ENCODE data around the gene GFI1B. TPM values are rescaled to one million over a fixed set of nuclear protein-coding genes. Genes with fewer than 3 reads are reported as not detected.

Gene GFI1B
- total RNA-seq, 1 donor from 2014 or later = not detected

GRCh38 chr9:133029994-133030316 lies 51.5 kb downstream of the GFI1B start:
- Histone ChIP-seq H4K20me1 (ENCODE audit: low read depth) (peaks cover 37% of the 10 kb centered on the region), H3F3A (ENCODE audit: low read depth) (no peaks in the 10 kb centered on the region), H3K36me3 (no peaks in the 10 kb centered on the region), H3K4me3 (peak overlapping the region; percentile 89), H3K4me1 (peaks cover 15% of the 10 kb centered on the region), H3K9me3 (ENCODE audit: low read depth) (no peaks in the 10 kb centered on the region), H3K4me2 (peak overlapping the region; percentile 87), H3K27ac (no peak overlapping the region), H3K79me2 (ENCODE audit: low read depth) (peaks cover 47% of the 10 kb centered on the region), H3K27me3 (no peaks in the 10 kb centered on the region), H3K9ac (peak overlapping the region; percentile 86), H2AFZ (replicated peaks) (peak overlapping the region; percentile 83)
- TF ChIP-seq EZH2 (IDR thresholded peaks at IDR 0.05) = no peak
- TF ChIP-seq CTCF (IDR thresholded peaks at IDR 0.05) = no peak
- no peak for TF ChIP-seq EZH2phosphoT487 (IDR thresholded peaks at IDR 0.05)
- Mint-ChIP-seq H3K27ac (no peak overlapping the region), H3K9me3 (no peaks in the 10 kb centered on the region), H3K36me3 (peaks cover 24% of the 10 kb centered on the region), H3K27me3 (ENCODE audit: insufficient read depth, low read depth) (peaks cover 3% of the 10 kb centered on the region), H3K4me1 (peaks cover 25% of the 10 kb centered on the region), H3K4me3 (peak overlapping the region; percentile 100)
- DNase-seq (ENCODE audit: low spot score) = no peak

DNA sequence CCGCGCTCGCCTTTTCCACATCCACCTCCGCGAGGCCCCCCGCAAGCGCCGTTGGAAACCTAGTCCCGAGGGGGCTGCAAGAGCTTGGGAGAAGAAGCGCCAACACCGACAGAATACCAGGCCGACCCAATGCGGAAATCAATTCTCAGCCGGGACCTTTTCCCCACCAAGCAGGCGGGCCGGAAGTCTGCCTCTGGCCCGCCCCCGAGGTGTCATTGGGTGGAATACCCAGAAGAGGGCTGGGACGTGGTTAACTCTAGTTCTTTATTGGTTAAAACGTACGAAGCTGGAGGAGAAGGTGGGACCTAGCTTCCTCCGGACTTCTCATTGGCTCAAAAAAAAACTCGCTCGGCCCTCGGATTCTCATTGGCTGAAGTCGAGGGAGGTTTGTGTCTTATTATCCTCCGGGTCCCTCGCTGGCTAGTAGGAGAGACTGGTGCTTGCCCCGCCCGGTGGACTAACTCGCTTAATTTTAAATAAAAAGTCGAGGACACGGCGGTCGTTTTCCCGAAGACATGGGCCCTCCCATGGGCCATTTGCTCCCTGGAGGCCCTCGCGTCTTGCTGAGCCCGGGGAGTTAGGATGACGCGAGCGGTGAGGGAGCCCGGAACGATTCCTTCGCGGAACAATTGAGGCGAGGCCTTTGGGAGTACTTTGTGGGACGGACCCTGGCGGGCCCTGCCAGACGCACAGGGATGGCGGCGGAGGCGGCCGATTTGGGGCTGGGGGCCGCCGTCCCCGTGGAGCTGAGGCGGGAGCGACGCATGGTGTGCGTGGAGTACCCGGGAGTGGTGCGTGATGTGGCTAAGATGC lies 52.0 kb downstream of the GFI1B start, which contains the start of gene GTF3C5:
GTF3C5 (plus strand) TSS at position 681 of the 813 bp plus-strand sequence; CDS start at position 696, 15 bp downstream.
- peak within 1 kb of the TSS; percentile 97 for H2AFZ ChIP-seq (replicated peaks)
- peak within 1 kb of the TSS; percentile 89 for H3K4me3 ChIP-seq
- H3K79me2 ChIP-seq (ENCODE audit: low read depth) = peaks cover 53% of the 10 kb centered on the region
- peak within 1 kb of the TSS; percentile 93 for H3K9ac ChIP-seq
- Mint-ChIP-seq H3K4me1 (peaks cover 25% of the 10 kb centered on the region), H3K27ac (peak within 1 kb of the TSS; percentile 100), H3K27me3 (ENCODE audit: insufficient read depth, low read depth) (peaks cover 3% of the 10 kb centered on the region), H3K4me3 (peak within 1 kb of the TSS; percentile 100), H3K9me3 (no peaks in the 10 kb centered on the region), H3K36me3 (peaks cover 24% of the 10 kb centered on the region)
- H3K4me2 ChIP-seq = peak within 1 kb of the TSS; percentile 87
- no peaks in the 10 kb centered on the region for H3K36me3 ChIP-seq
- no peak within 1 kb of the TSS for H3K27ac ChIP-seq
- no peaks in the 10 kb centered on the region for H3K27me3 ChIP-seq
- peaks cover 43% of the 10 kb centered on the region for H4K20me1 ChIP-seq (ENCODE audit: low read depth)
- H3K9me3 ChIP-seq (ENCODE audit: low read depth) = no peaks in the 10 kb centered on the region
- DNase-seq (ENCODE audit: low spot score) = peak; percentile 98
- peaks cover 15% of the 10 kb centered on the region for H3K4me1 ChIP-seq
- H3F3A ChIP-seq (ENCODE audit: low read depth) = no peaks in the 10 kb centered on the region
- peak; percentile 13 for TF ChIP-seq CTCF (IDR thresholded peaks at IDR 0.05)
- TF ChIP-seq EZH2 (IDR thresholded peaks at IDR 0.05) = no peak

GRCh38 chr9:133031130-133031422 lies 52.6 kb downstream of the GFI1B start:
- peaks cover 27% of the 10 kb centered on the region for H3K36me3 Mint-ChIP-seq
- H3K4me1 ChIP-seq = peaks cover 15% of the 10 kb centered on the region
- peak overlapping the region; percentile 89 for H3K4me3 ChIP-seq
- H3K4me2 ChIP-seq = peak overlapping the region; percentile 87
- H3K27me3 Mint-ChIP-seq (ENCODE audit: insufficient read depth, low read depth) = peaks cover 3% of the 10 kb centered on the region
- no peaks in the 10 kb centered on the region for H3K36me3 ChIP-seq
- no peaks in the 10 kb centered on the region for H3K27me3 ChIP-seq
- no peak for TF ChIP-seq CTCF (IDR thresholded peaks at IDR 0.05)
- TF ChIP-seq EZH2phosphoT487 (IDR thresholded peaks at IDR 0.05) = no peak
- no peak for TF ChIP-seq EZH2 (IDR thresholded peaks at IDR 0.05)
- peak overlapping the region; percentile 100 for H3K4me3 Mint-ChIP-seq
- peaks cover 59% of the 10 kb centered on the region for H3K79me2 ChIP-seq (ENCODE audit: low read depth)
- H2AFZ ChIP-seq (replicated peaks) = peak overlapping the region; percentile 97
- peaks cover 48% of the 10 kb centered on the region for H4K20me1 ChIP-seq (ENCODE audit: low read depth)
- peak overlapping the region; percentile 100 for H3K27ac Mint-ChIP-seq
- peaks cover 1% of the 10 kb centered on the region for H3K9me3 Mint-ChIP-seq
- H3K27ac ChIP-seq = no peak overlapping the region
- H3K4me1 Mint-ChIP-seq = peaks cover 25% of the 10 kb centered on the region
- H3F3A ChIP-seq (ENCODE audit: low read depth) = no peaks in the 10 kb centered on the region
- no peaks in the 10 kb centered on the region for H3K9me3 ChIP-seq (ENCODE audit: low read depth)
- H3K9ac ChIP-seq = peak overlapping the region; percentile 93
- no peak for DNase-seq (ENCODE audit: low spot score)

Data from neural progenitor cell (in vitro differentiated cells).